ENCODE data around the gene IFIT1. TPM values are rescaled to one million over a fixed set of nuclear protein-coding genes. Genes with fewer than 3 reads are reported as not detected.
"Not testable (repeated sequence)": the region's sequence is repeated elsewhere in the genome, so short reads cannot be mapped to it uniquely, and the experiment has no call there.

The IFIT1 gene
- total RNA-seq, 5 donors from 2014 or later (not counting 1 experiment from before 2014, with no cell fraction given), result 1.7 to 5.5 (median 3.0) TPM

DNA sequence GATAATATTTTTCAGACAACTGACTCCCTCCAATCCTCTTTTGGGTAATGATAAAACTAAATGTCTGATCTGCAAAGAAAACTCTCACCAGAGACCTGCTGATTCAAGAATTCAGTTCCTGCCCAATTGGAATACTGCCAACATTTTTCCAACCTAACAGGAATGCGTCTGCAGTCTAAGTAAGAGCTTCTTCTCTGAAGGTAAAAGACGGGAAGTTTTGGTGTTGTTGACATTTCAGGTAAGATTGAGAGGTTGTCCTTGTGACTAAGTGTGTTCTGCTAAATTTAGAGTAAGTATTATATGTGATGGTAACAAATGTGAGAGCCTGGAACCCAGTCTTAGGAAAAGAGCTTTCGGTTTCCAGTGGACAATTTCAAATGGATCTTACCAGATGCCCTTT lies 39.6 kb downstream of the IFIT1 start:
- Histone ChIP-seq H3K36me3 (ENCODE audit: control insufficient read depth in 2 of 2, extremely low read depth in 1 of 2, insufficient read depth in 1 of 2, low read length in 1 of 2) (no peaks in the 10 kb centered on the region), H3K4me1 (ENCODE audit: control insufficient read depth in 1 of 2, extremely low read depth in 1 of 2, insufficient read depth in 2 of 2, low read length in 2 of 2) (no peaks in the 10 kb centered on the region), H3K9me3 (no peaks in the 10 kb centered on the region), H3K27me3 (replicated peaks in 1 of 2; ENCODE audit: control insufficient read depth in 2 of 2, extremely low read depth in 1 of 2, insufficient read depth in 2 of 2, low read length in 1 of 2) (no peaks in the 10 kb centered on the region), H3K27ac (ENCODE audit: low read length) (no peak overlapping the region), H3K4me3 (ENCODE audit: control insufficient read depth in 1 of 2, extremely low read depth in 1 of 2, low read length in 1 of 2) (no peak overlapping the region)
- H3K4me3 Mint-ChIP-seq, result no peak overlapping the region
- no CpG with 5 or more reads among the region's 3 CpGs for WGBS (ENCODE audit: insufficient coverage)
- H3K27ac Mint-ChIP-seq, result no peak overlapping the region
- POLR2A ChIA-PET, result interaction anchor here in 1 of 2 donors (0.6 kb wide), 1 partner anchor 68 kb away, joined by 8 read pairs; no protein-coding TSS in a partner anchor
- no peak for DNase-seq
- no peaks in the 10 kb centered on the region for H3K4me1 Mint-ChIP-seq
- no peaks in the 10 kb centered on the region for H3K9me3 Mint-ChIP-seq
- H3K27me3 Mint-ChIP-seq, result peaks cover 16 to 19% of the 10 kb centered on the region in 2 donors
- no peaks in the 10 kb centered on the region for H3K36me3 Mint-ChIP-seq
- no peak for ATAC-seq (replicated peaks in 1 of 4)
- CTCF ChIA-PET, result no interaction called here

GRCh38 chr10:89438525-89438924 lies 46.1 kb downstream of the IFIT1 start:
- Histone ChIP-seq H3K27me3 (replicated peaks in 1 of 2; ENCODE audit: control insufficient read depth in 2 of 2, extremely low read depth in 1 of 2, insufficient read depth in 2 of 2, low read length in 1 of 2) (no peaks in the 10 kb centered on the region), H3K9me3 (no peaks in the 10 kb centered on the region), H3K4me1 (ENCODE audit: control insufficient read depth in 1 of 2, extremely low read depth in 1 of 2, insufficient read depth in 2 of 2, low read length in 2 of 2) (no peaks in the 10 kb centered on the region), H3K4me3 (ENCODE audit: control insufficient read depth in 1 of 2, extremely low read depth in 1 of 2, low read length in 1 of 2) (no peak overlapping the region), H3K36me3 (ENCODE audit: control insufficient read depth in 2 of 2, extremely low read depth in 1 of 2, insufficient read depth in 1 of 2, low read length in 1 of 2) (no peaks in the 10 kb centered on the region), H3K27ac (ENCODE audit: low read length) (no peak overlapping the region)
- 96% methylated on average over 4 of the region's 4 CpGs for WGBS (ENCODE audit: insufficient coverage)
- DNase-seq, result no peak
- no peak for ATAC-seq (replicated peaks in 1 of 4)
- CTCF ChIA-PET, result no interaction called here
- no peaks in the 10 kb centered on the region for H3K4me1 Mint-ChIP-seq
- no peaks in the 10 kb centered on the region for H3K9me3 Mint-ChIP-seq
- no peaks in the 10 kb centered on the region for H3K36me3 Mint-ChIP-seq
- POLR2A ChIA-PET, result no interaction called here
- no peak overlapping the region for H3K27ac Mint-ChIP-seq
- no peak overlapping the region for H3K4me3 Mint-ChIP-seq
- peaks cover 32 to 37% of the 10 kb centered on the region in 2 donors for H3K27me3 Mint-ChIP-seq

- CTCF ChIA-PET, result no interaction called here
These were observed 48.0 kb downstream of the IFIT1 start for GRCh38 chr10:89440226-89441009.

GRCh38 chr10:89442289-89442688 lies 49.9 kb downstream of the IFIT1 start:
- H3K27ac ChIP-seq (ENCODE audit: low read length), result no peak overlapping the region
- ChIA-PET POLR2A (no interaction called here), CTCF (interaction anchor here in 1 of 2 donors (0.6 kb wide), 1 partner anchor 69 kb away, joined by 7 read pairs; no protein-coding TSS in a partner anchor)
- ATAC-seq (replicated peaks in 1 of 4) (no peak), DNase-seq (no peak)
- Mint-ChIP-seq H3K4me3 (no peak overlapping the region), H3K27ac (no peak overlapping the region), H3K27me3 (peaks cover 17 to 26% of the 10 kb centered on the region in 2 donors), H3K36me3 (no peaks in the 10 kb centered on the region), H3K4me1 (no peaks in the 10 kb centered on the region), H3K9me3 (peaks cover 0 to 5% (median 3%) of the 10 kb centered on the region in 3 donors)
- no peaks in the 10 kb centered on the region for H3K4me1 ChIP-seq (ENCODE audit: control insufficient read depth in 1 of 2, extremely low read depth in 1 of 2, insufficient read depth in 2 of 2, low read length in 2 of 2)
- peaks cover 0 to 9% of the 10 kb centered on the region in 2 experiments for H3K27me3 ChIP-seq (replicated peaks in 1 of 2; ENCODE audit: control insufficient read depth in 2 of 2, extremely low read depth in 1 of 2, insufficient read depth in 2 of 2, low read length in 1 of 2)
- WGBS (ENCODE audit: insufficient coverage), result no CpG with 5 or more reads among the region's 1 CpG
- H3K4me3 ChIP-seq (ENCODE audit: control insufficient read depth in 1 of 2, extremely low read depth in 1 of 2, low read length in 1 of 2), result no peak overlapping the region
- H3K9me3 ChIP-seq, result no peaks in the 10 kb centered on the region
- H3K36me3 ChIP-seq (ENCODE audit: control insufficient read depth in 2 of 2, extremely low read depth in 1 of 2, insufficient read depth in 1 of 2, low read length in 1 of 2), result no peaks in the 10 kb centered on the region

More at GRCh38 chr10:89440226-89441009, 48.0 kb downstream of the IFIT1 start:
- no CpG with 5 or more reads among the region's 4 CpGs for WGBS (ENCODE audit: insufficient coverage)
- Mint-ChIP-seq H3K27ac (no peak overlapping the region), H3K4me3 (no peak overlapping the region), H3K36me3 (no peaks in the 10 kb centered on the region), H3K9me3 (no peaks in the 10 kb centered on the region), H3K4me1 (no peaks in the 10 kb centered on the region), H3K27me3 (peaks cover 25 to 27% of the 10 kb centered on the region in 2 donors)
- Histone ChIP-seq H3K27ac (ENCODE audit: low read length) (no peak overlapping the region), H3K4me1 (ENCODE audit: control insufficient read depth in 1 of 2, extremely low read depth in 1 of 2, insufficient read depth in 2 of 2, low read length in 2 of 2) (no peaks in the 10 kb centered on the region), H3K9me3 (no peaks in the 10 kb centered on the region), H3K36me3 (ENCODE audit: control insufficient read depth in 2 of 2, extremely low read depth in 1 of 2, insufficient read depth in 1 of 2, low read length in 1 of 2) (no peaks in the 10 kb centered on the region), H3K4me3 (ENCODE audit: control insufficient read depth in 1 of 2, extremely low read depth in 1 of 2, low read length in 1 of 2) (no peak overlapping the region), H3K27me3 (replicated peaks in 1 of 2; ENCODE audit: control insufficient read depth in 2 of 2, extremely low read depth in 1 of 2, insufficient read depth in 2 of 2, low read length in 1 of 2) (peaks cover 0 to 9% of the 10 kb centered on the region in 2 experiments)
- DNase-seq (no peak), ATAC-seq (replicated peaks in 1 of 4) (no peak)
- POLR2A ChIA-PET, result no interaction called here

DNA sequence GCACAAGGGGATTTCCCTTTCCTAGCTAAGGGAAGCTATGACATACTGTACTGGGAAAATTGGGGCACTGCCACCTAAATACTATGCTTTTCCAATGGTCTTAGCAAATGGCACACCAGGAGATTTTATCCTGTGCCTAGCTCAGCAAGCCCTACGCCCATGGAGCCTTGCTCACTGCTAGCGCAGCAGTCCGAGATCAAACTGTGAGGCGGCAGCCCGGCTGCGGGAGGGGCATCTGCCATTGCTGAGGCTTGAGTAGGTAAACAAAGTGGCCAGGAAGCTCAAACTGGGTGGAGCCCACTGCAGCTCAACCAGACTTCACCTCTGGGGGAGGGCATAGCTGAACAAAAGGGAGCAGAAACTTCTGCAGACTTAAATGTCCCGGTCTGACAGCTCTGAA lies 52.4 kb downstream of the IFIT1 start:
- H3K36me3 Mint-ChIP-seq; H3K27ac ChIP-seq (ENCODE audit: low read length); DNase-seq; H3K4me3 ChIP-seq (ENCODE audit: control insufficient read depth in 1 of 2, extremely low read depth in 1 of 2, low read length in 1 of 2); H3K4me1 ChIP-seq (ENCODE audit: control insufficient read depth in 1 of 2, extremely low read depth in 1 of 2, insufficient read depth in 2 of 2, low read length in 2 of 2); ATAC-seq (replicated peaks in 1 of 4); CTCF ChIA-PET; H3K27ac Mint-ChIP-seq; H3K4me1 Mint-ChIP-seq; POLR2A ChIA-PET; H3K9me3 Mint-ChIP-seq; H3K36me3 ChIP-seq (ENCODE audit: control insufficient read depth in 2 of 2, extremely low read depth in 1 of 2, insufficient read depth in 1 of 2, low read length in 1 of 2); H3K9me3 ChIP-seq; H3K27me3 ChIP-seq (replicated peaks in 1 of 2; ENCODE audit: control insufficient read depth in 2 of 2, extremely low read depth in 1 of 2, insufficient read depth in 2 of 2, low read length in 1 of 2); H3K4me3 Mint-ChIP-seq: not testable (repeated sequence)
- peaks cover 7 to 15% of the 10 kb centered on the region in 2 donors for H3K27me3 Mint-ChIP-seq
- WGBS (ENCODE audit: insufficient coverage), result 90% methylated on average over 1 of the region's 7 CpGs

DNA sequence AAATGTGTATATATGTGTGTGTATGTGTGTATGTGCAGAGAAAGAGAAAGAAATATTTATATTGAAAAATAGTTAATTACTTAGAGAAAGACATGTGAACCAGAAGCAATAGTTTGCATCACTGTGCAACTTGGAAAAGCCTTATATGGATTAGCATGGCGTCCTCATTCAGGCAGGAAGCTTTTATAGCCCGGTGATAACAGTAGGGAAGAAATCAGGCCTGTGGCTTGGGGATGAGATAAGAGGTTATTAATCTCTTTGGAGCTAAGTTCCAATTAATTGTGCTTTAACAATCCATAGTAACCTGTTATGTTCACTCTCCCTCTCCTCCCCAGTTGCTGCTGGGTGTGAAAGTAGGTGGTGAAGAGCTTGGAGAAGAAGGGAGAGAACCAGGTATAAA lies 58.5 kb downstream of the IFIT1 start:
- ATAC-seq (replicated peaks in 1 of 4), result no peak
- no peak overlapping the region for H3K27ac Mint-ChIP-seq
- Histone ChIP-seq H3K36me3 (ENCODE audit: control insufficient read depth in 2 of 2, extremely low read depth in 1 of 2, insufficient read depth in 1 of 2, low read length in 1 of 2) (no peaks in the 10 kb centered on the region), H3K4me1 (ENCODE audit: control insufficient read depth in 1 of 2, extremely low read depth in 1 of 2, insufficient read depth in 2 of 2, low read length in 2 of 2) (no peaks in the 10 kb centered on the region), H3K4me3 (ENCODE audit: control insufficient read depth in 1 of 2, extremely low read depth in 1 of 2, low read length in 1 of 2) (no peak overlapping the region), H3K27me3 (replicated peaks in 1 of 2; ENCODE audit: control insufficient read depth in 2 of 2, extremely low read depth in 1 of 2, insufficient read depth in 2 of 2, low read length in 1 of 2) (no peaks in the 10 kb centered on the region), H3K9me3 (no peaks in the 10 kb centered on the region), H3K27ac (ENCODE audit: low read length) (no peak overlapping the region)
- no peak for DNase-seq
- WGBS (ENCODE audit: insufficient coverage), result 100% methylated on average over 1 of the region's 2 CpGs
- no peaks in the 10 kb centered on the region for H3K4me1 Mint-ChIP-seq
- H3K27me3 Mint-ChIP-seq, result peaks cover 1 to 5% of the 10 kb centered on the region in 2 donors
- CTCF ChIA-PET, result interaction anchor here in 1 of 2 donors (0.6 kb wide), 1 partner anchor 413 kb away, joined by 3 read pairs; no protein-coding TSS in a partner anchor
- peaks cover 0 to 2% (median 0%) of the 10 kb centered on the region in 3 donors for H3K9me3 Mint-ChIP-seq
- no peaks in the 10 kb centered on the region for H3K36me3 Mint-ChIP-seq
- no peak overlapping the region for H3K4me3 Mint-ChIP-seq
- POLR2A ChIA-PET, result interaction anchor here in 1 of 2 donors (0.6 kb wide), 1 partner anchor 204 kb away, joined by 3 read pairs; no protein-coding TSS in a partner anchor

Data from T-cell (primary cell).